SU-DHL-6 (cell line): ENCODE data around the gene LSM7.

Experiments used
- H2AFZ ChIP-seq: fragments of 200-600 bp; sonication (generic); 2 replicates; pipeline ENCODE4 v1.6.1; 2014; ENCODE audit warnings: low read depth, mild to moderate bottlenecking, moderate library complexity, mixed read lengths, antibody characterized with exemption, low read length; ENCODE audit not compliant: severe bottlenecking
- H3F3A ChIP-seq: fragments of 200-600 bp; shearing (Covaris generic); 2 replicates; pipeline ENCODE4 v1.6.0; 2016; ENCODE audit warnings: antibody characterized with exemption, mild to moderate bottlenecking; ENCODE audit not compliant: insufficient read depth
- H3K27ac ChIP-seq: fragments of 200-600 bp; sonication (generic); 2 replicates; pipeline ENCODE4 v1.5.1; 2016; ENCODE audit warnings: low read depth, mild to moderate bottlenecking, low read length, moderate library complexity, mixed read lengths
- H3K27me3 ChIP-seq: fragments of 200-600 bp; sonication (generic), shearing (Covaris generic); 2 replicates; pipeline ENCODE4 v1.6.0; 2014; ENCODE audit warnings: mild to moderate bottlenecking, low read length
- H3K36me3 ChIP-seq: fragments of 200-600 bp; sonication (generic); 2 replicates; pipeline ENCODE4 v1.6.1; 2014; ENCODE audit warnings: mild to moderate bottlenecking, low read length, mixed read lengths
- H3K4me2 ChIP-seq: fragments of 300-600, 200-600 bp; shearing (Covaris generic), sonication (generic); 2 replicates; pipeline ENCODE4 v1.6.0; 2014; ENCODE audit warnings: low read length, low read depth, mild to moderate bottlenecking; ENCODE audit not compliant: poor library complexity, severe bottlenecking
- H3K4me3 ChIP-seq: fragments of 200-600 bp; sonication (generic); 2 replicates; pipeline ENCODE4 v1.5.1; 2014; ENCODE audit warnings: antibody characterized with exemption, low read length, mild to moderate bottlenecking, mixed read lengths; ENCODE audit not compliant: insufficient read depth, poor library complexity, severe bottlenecking
- H3K79me2 ChIP-seq: fragments of 200-600 bp; sonication (generic); 2 replicates; pipeline ENCODE4 v1.6.1; 2014; ENCODE audit warnings: mild to moderate bottlenecking, low read length, moderate library complexity; ENCODE audit not compliant: insufficient read depth
- H3K9ac ChIP-seq: fragments of 200-600 bp; sonication (generic); 2 replicates; pipeline ENCODE4 v1.7.0; 2014; ENCODE audit warnings: mild to moderate bottlenecking, low read length
- H3K9me2 ChIP-seq: fragments of 200-600 bp; sonication (generic); replicated peaks from 2 replicates; pipeline ENCODE4 v1.6.1; 2014; ENCODE audit warnings: low read length; ENCODE audit not compliant: insufficient read depth
- H3K9me3 ChIP-seq: fragments of 200-600 bp; sonication (generic); 2 replicates; pipeline ENCODE4 v1.6.1; 2014; ENCODE audit warnings: low read length, mixed read lengths; ENCODE audit not compliant: insufficient read depth
- H4K20me1 ChIP-seq: fragments of 200-600 bp; sonication (generic); 2 replicates; pipeline ENCODE4 v1.6.1; 2014; ENCODE audit warnings: low read depth, mild to moderate bottlenecking, antibody characterized with exemption, low read length, moderate library complexity, mixed read lengths
- CTCF ChIP-seq: fragments of 200-600 bp; sonication (generic); IDR thresholded peaks from one replicate; pipeline ENCODE4 v1.5.1; 2017; ENCODE audit warnings: antibody characterized with exemption, mild to moderate bottlenecking, low read length, moderate library complexity; ENCODE audit not compliant: insufficient read depth, poor library complexity, severe bottlenecking
- EZH2phosphoT487 ChIP-seq: fragments of 200-600 bp; sonication (generic), shearing (Covaris generic); conservative IDR thresholded peaks from 2 replicates; pipeline ENCODE4 v1.6.1; 2018; ENCODE audit warnings: mild to moderate bottlenecking, antibody characterized with exemption, low read length, moderate library complexity, mixed read lengths

LSM7 gene

DNA sequence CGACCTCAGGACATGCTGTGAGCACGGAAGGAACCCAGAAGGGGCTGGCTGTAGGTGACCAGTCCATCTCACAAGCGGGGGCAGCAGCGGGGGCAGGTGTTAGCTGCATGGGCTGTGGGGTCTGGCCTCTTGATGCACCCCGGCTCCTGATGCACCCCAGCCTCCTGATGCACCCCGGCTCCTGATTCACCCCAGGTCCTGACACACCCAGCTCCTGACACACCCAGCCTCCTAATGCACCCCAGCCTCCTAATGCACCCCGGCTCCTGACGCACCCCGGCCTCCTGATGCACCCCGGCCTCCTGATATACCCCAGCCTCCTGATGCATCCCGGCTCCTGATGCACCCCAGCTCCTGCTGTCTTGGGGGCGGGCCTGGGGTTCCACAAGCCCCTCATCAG, 7.4 kb downstream of the LSM7 start:
- Histone ChIP-seq H3K27me3 (no peaks in the 10 kb centered on the region), H3F3A (peaks cover 5% of the 10 kb centered on the region; the same call in 1 of the 2 replicates), H3K9ac (no peak overlapping the region), H3K4me3 (no peak overlapping the region), H4K20me1 (no peaks in the 10 kb centered on the region), H3K36me3 (no peaks in the 10 kb centered on the region), H3K79me2 (0 out of 2 replicates have a peak, but pooled peaks cover 7% of the 10 kb centered on the region), H3K9me3 (no peaks in the 10 kb centered on the region), H3K9me2 (no peaks in the 10 kb centered on the region), H2AFZ (no peak overlapping the region), H3K27ac (no peak overlapping the region), H3K4me2 (no peak overlapping the region)
- TF ChIP-seq EZH2phosphoT487 (no peak), CTCF (no peak)

- Histone ChIP-seq H3K27me3 (no peaks in the 10 kb centered on the region), H3K4me2 (no peak overlapping the region), H3K79me2 (no peaks in the 10 kb centered on the region), H3K9me2 (no peaks in the 10 kb centered on the region), H3K9me3 (0 out of 2 replicates have a peak, but pooled peaks cover 6% of the 10 kb centered on the region), H4K20me1 (no peaks in the 10 kb centered on the region), H3K36me3 (no peaks in the 10 kb centered on the region), H2AFZ (no peak overlapping the region), H3K4me3 (no peak overlapping the region), H3K27ac (no peak overlapping the region), H3K9ac (no peak overlapping the region), H3F3A (peaks cover 5% of the 10 kb centered on the region; the same call in 1 of the 2 replicates)
- TF ChIP-seq CTCF, result no peak
These were observed 8.3 kb downstream of the LSM7 start for GRCh38 chr19:2320049-2320448.

DNA sequence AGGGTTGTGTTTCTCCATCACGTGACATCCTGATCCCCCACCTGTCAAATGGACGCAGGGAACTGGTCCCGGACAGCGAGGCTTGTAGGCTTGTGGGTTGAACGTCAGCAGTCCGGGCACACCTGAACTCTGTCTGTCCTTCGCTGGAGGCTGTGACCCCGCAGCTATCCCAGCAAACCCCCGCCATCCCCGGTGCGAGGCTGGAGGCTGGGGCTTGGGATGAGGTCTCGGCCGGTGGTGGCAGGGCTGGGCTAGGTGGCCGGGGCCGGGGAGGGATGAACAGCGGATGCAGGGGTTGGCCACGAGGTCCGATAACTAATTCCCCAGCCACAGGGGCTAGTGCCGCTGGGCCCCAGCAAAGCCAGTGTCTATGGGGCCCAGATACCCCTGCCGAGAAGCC, 8.8 kb downstream of the LSM7 start:
- Histone ChIP-seq H3K27me3 (no peaks in the 10 kb centered on the region), H3K9ac (no peak overlapping the region), H2AFZ (no peak overlapping the region), H3K79me2 (no peaks in the 10 kb centered on the region), H3K4me3 (no peak overlapping the region), H3K9me3 (0 out of 2 replicates have a peak, but pooled peaks cover 9% of the 10 kb centered on the region), H4K20me1 (no peaks in the 10 kb centered on the region), H3F3A (peaks cover 5% of the 10 kb centered on the region; the same call in 1 of the 2 replicates), H3K27ac (no peak overlapping the region), H3K4me2 (no peak overlapping the region), H3K36me3 (no peaks in the 10 kb centered on the region), H3K9me2 (no peaks in the 10 kb centered on the region)
- TF ChIP-seq EZH2phosphoT487, result no peak
- no peak for TF ChIP-seq CTCF
